Vagina (tissue), 2 donors: Measurements from ENCODE around the gene SNED1.

Experiments
- POLR2AphosphoS5 ChIP-seq, 2 donors: sonication (generic); formaldehyde crosslinking; IDR thresholded peaks; one replicate each; pipeline ENCODE4 v1.9.0; 2017; ENCODE audit warnings: antibody characterized with exemption in 2 of 2, mild to moderate bottlenecking in 2 of 2, low read depth in 1 of 2; ENCODE audit not compliant: insufficient read depth in 1 of 2
- TF ChIP-seq, protein P1 (sequence below), 3 experiments: fragments of 450-650 bp in 2 of 3; fragments of 200-600 bp in 1 of 3; sonication (generic) in 1 of 3; IDR thresholded peaks; one replicate each; pipeline ENCODE4 v1.5.1; 2017 to 2019; ENCODE audit warnings: antibody characterized with exemption in 3 of 3, mild to moderate bottlenecking in 2 of 3, moderate library complexity in 2 of 3

GRCh38 chr2:240987588-240987987 is 10.8 kb upstream of the SNED1 start:
- TF ChIP-seq POLR2AphosphoS5 (IDR thresholded peaks at IDR 0.05; ENCODE audit: insufficient read depth in 1 of 2, low read depth in 1 of 2), result no peak
- TF ChIP-seq, protein P1, sequence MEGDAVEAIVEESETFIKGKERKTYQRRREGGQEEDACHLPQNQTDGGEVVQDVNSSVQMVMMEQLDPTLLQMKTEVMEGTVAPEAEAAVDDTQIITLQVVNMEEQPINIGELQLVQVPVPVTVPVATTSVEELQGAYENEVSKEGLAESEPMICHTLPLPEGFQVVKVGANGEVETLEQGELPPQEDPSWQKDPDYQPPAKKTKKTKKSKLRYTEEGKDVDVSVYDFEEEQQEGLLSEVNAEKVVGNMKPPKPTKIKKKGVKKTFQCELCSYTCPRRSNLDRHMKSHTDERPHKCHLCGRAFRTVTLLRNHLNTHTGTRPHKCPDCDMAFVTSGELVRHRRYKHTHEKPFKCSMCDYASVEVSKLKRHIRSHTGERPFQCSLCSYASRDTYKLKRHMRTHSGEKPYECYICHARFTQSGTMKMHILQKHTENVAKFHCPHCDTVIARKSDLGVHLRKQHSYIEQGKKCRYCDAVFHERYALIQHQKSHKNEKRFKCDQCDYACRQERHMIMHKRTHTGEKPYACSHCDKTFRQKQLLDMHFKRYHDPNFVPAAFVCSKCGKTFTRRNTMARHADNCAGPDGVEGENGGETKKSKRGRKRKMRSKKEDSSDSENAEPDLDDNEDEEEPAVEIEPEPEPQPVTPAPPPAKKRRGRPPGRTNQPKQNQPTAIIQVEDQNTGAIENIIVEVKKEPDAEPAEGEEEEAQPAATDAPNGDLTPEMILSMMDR (IDR thresholded peaks at IDR 0.05), result no peak
